ENCODE measurements around the gene EMC8.

Gene EMC8

GRCh38 chr16:85833219-85833920 is 34.0 kb upstream of the EMC8 start:
- Histone ChIP-seq H3K27me3 (ENCODE audit: insufficient read depth, low read length, poor library complexity, severe bottlenecking) (no peaks in the 10 kb centered on the region), H3F3A (ENCODE audit: low read depth) (no peaks in the 10 kb centered on the region), H2AFZ (ENCODE audit: low read length) (no peak overlapping the region), H3K9ac (ENCODE audit: low read depth, low read length, poor library complexity, severe bottlenecking) (no peak overlapping the region), H3K9me3 (ENCODE audit: insufficient read depth, low read depth, low read length) (peaks cover 4% of the 10 kb centered on the region; the same call in 1 of the 2 replicates), H3K4me3 (ENCODE audit: low read length, poor library complexity, severe bottlenecking) (no peak overlapping the region), H3K36me3 (ENCODE audit: insufficient read depth, low read length) (no peaks in the 10 kb centered on the region), H4K20me1 (ENCODE audit: insufficient read depth, low read length, poor library complexity, severe bottlenecking) (no peaks in the 10 kb centered on the region), H3K4me2 (ENCODE audit: low read depth, low read length, poor library complexity, severe bottlenecking) (no peak overlapping the region), H3K79me2 (ENCODE audit: insufficient read depth, low read length) (no peaks in the 10 kb centered on the region), H3K4me1 (ENCODE audit: insufficient read depth, low read length, poor library complexity, severe bottlenecking) (no peaks in the 10 kb centered on the region), H3K9me2 (replicated peaks; ENCODE audit: low read depth, low read length) (no peaks in the 10 kb centered on the region)
- TF ChIP-seq CTCF (conservative IDR thresholded peaks at IDR 0.05; ENCODE audit: low read length), result no peak
- no peak for TF ChIP-seq EZH2phosphoT487 (IDR thresholded peaks at IDR 0.05; ENCODE audit: borderline replicate concordance)

- no peak for TF ChIP-seq CTCF (conservative IDR thresholded peaks at IDR 0.05; ENCODE audit: low read length)
- TF ChIP-seq EZH2phosphoT487 (IDR thresholded peaks at IDR 0.05; ENCODE audit: borderline replicate concordance), result no peak
- Histone ChIP-seq H4K20me1 (ENCODE audit: insufficient read depth, low read length, poor library complexity, severe bottlenecking) (no peaks in the 10 kb centered on the region), H3K4me3 (ENCODE audit: low read length, poor library complexity, severe bottlenecking) (no peak overlapping the region), H3K27me3 (ENCODE audit: insufficient read depth, low read length, poor library complexity, severe bottlenecking) (no peaks in the 10 kb centered on the region), H3K9ac (ENCODE audit: low read depth, low read length, poor library complexity, severe bottlenecking) (no peak overlapping the region), H3K79me2 (ENCODE audit: insufficient read depth, low read length) (no peaks in the 10 kb centered on the region), H3F3A (ENCODE audit: low read depth) (no peaks in the 10 kb centered on the region), H3K4me1 (ENCODE audit: insufficient read depth, low read length, poor library complexity, severe bottlenecking) (no peaks in the 10 kb centered on the region), H2AFZ (ENCODE audit: low read length) (no peak overlapping the region), H3K4me2 (ENCODE audit: low read depth, low read length, poor library complexity, severe bottlenecking) (no peak overlapping the region), H3K36me3 (ENCODE audit: insufficient read depth, low read length) (no peaks in the 10 kb centered on the region), H3K9me3 (ENCODE audit: insufficient read depth, low read depth, low read length) (peaks cover 4% of the 10 kb centered on the region; the same call in 1 of the 2 replicates), H3K9me2 (replicated peaks; ENCODE audit: low read depth, low read length) (no peaks in the 10 kb centered on the region)
Observed at GRCh38 chr16:85832570-85833218, 33.4 kb upstream of the EMC8 start.

- no peaks in the 10 kb centered on the region for H3F3A ChIP-seq (ENCODE audit: low read depth)
- no peaks in the 10 kb centered on the region for H4K20me1 ChIP-seq (ENCODE audit: insufficient read depth, low read length, poor library complexity, severe bottlenecking)
- H3K36me3 ChIP-seq (ENCODE audit: insufficient read depth, low read length), result no peaks in the 10 kb centered on the region
- H3K9me3 ChIP-seq (ENCODE audit: insufficient read depth, low read depth, low read length), result peaks cover 4% of the 10 kb centered on the region; the same call in 1 of the 2 replicates
- H3K79me2 ChIP-seq (ENCODE audit: insufficient read depth, low read length), result no peaks in the 10 kb centered on the region
- no peak overlapping the region for H3K9ac ChIP-seq (ENCODE audit: low read depth, low read length, poor library complexity, severe bottlenecking)
- no peak overlapping the region for H3K4me2 ChIP-seq (ENCODE audit: low read depth, low read length, poor library complexity, severe bottlenecking)
- no peaks in the 10 kb centered on the region for H3K9me2 ChIP-seq (replicated peaks; ENCODE audit: low read depth, low read length)
- H3K27me3 ChIP-seq (ENCODE audit: insufficient read depth, low read length, poor library complexity, severe bottlenecking), result no peaks in the 10 kb centered on the region
- TF ChIP-seq EZH2phosphoT487 (IDR thresholded peaks at IDR 0.05; ENCODE audit: borderline replicate concordance) (no peak), CTCF (conservative IDR thresholded peaks at IDR 0.05; ENCODE audit: low read length) (no peak)
- H3K4me3 ChIP-seq (ENCODE audit: low read length, poor library complexity, severe bottlenecking), result no peak overlapping the region
- H3K4me1 ChIP-seq (ENCODE audit: insufficient read depth, low read length, poor library complexity, severe bottlenecking), result no peaks in the 10 kb centered on the region
- no peak overlapping the region for H2AFZ ChIP-seq (ENCODE audit: low read length)
Observed at GRCh38 chr16:85830821-85831220, 31.5 kb upstream of the EMC8 start.
